SK-N-SH treated with all-trans-retinoic acid at 6 μM for 48 hours (cell line): ENCODE results near the gene RRAGB.
"Not testable (repeated sequence)": the region's sequence is repeated elsewhere in the genome, so short reads cannot be mapped to it uniquely, and the experiment has no call there.

ENCODE experiments used
- ARNTL ChIP-seq: fragments of 450-650 bp; formaldehyde crosslinking; IDR thresholded peaks from 2 replicates; pipeline ENCODE4 v1.5.0; 2020; ENCODE audit warnings: low read depth, mild to moderate bottlenecking, moderate library complexity, borderline replicate concordance
- GLIS3 ChIP-seq: fragments of 250-450 bp; sonication (Bioruptor Pico); IDR thresholded peaks from 2 replicates; pipeline ENCODE4 v1.5.0; 2020; ENCODE audit warnings: mild to moderate bottlenecking, moderate library complexity
- ISL1 ChIP-seq: fragments of 250-450 bp; sonication (Bioruptor Pico); IDR thresholded peaks from 2 replicates; pipeline ENCODE4 v2.1.2; 2022; ENCODE audit warnings: mild to moderate bottlenecking, moderate library complexity
- OSR1 ChIP-seq: fragments of 250-450 bp; sonication (Bioruptor Pico); IDR thresholded peaks from 2 replicates; pipeline ENCODE4 v1.8.0; 2022; ENCODE audit warnings: moderate library complexity, mild to moderate bottlenecking, inconsistent platforms
- PATZ1 ChIP-seq: fragments of 250-450 bp; sonication (Bioruptor Pico); IDR thresholded peaks from 2 replicates; pipeline ENCODE4 v1.8.0; 2020; ENCODE audit warnings: mild to moderate bottlenecking, moderate library complexity, borderline replicate concordance
- PPARA ChIP-seq: fragments of 250-450 bp; sonication (Bioruptor Pico); IDR thresholded peaks from 2 replicates; pipeline ENCODE4 v1.5.0; 2020; ENCODE audit warnings: mild to moderate bottlenecking, borderline replicate concordance
- RARB ChIP-seq: fragments of 250-450 bp; sonication (Bioruptor Pico); IDR thresholded peaks from 2 replicates; pipeline ENCODE4 v1.8.0; 2021; ENCODE audit warnings: mild to moderate bottlenecking, moderate library complexity
- TOX ChIP-seq: fragments of 250-450 bp; sonication (Bioruptor Pico); IDR thresholded peaks from 2 replicates; pipeline ENCODE4 v1.8.0; 2021; ENCODE audit warnings: mild to moderate bottlenecking, moderate library complexity, borderline replicate concordance
- TSHZ2 ChIP-seq: fragments of 250-450 bp; sonication (Bioruptor Pico); IDR thresholded peaks from 2 replicates; pipeline ENCODE4 v1.5.0; 2020; ENCODE audit warnings: mild to moderate bottlenecking, moderate library complexity
- ZC3H10 ChIP-seq: fragments of 250-450 bp; sonication (Bioruptor Pico); IDR thresholded peaks from 2 replicates; pipeline ENCODE4 v1.5.1; 2021; ENCODE audit warnings: mild to moderate bottlenecking, moderate library complexity
- ZFP30 ChIP-seq: fragments of 450-650 bp; formaldehyde crosslinking; IDR thresholded peaks from 2 replicates; pipeline ENCODE4 v1.5.0; 2022; ENCODE audit warnings: mild to moderate bottlenecking, moderate library complexity
- ZNF565 ChIP-seq: fragments of 450-650 bp; formaldehyde crosslinking; conservative IDR thresholded peaks from 2 replicates; pipeline ENCODE4 v1.5.0; 2020; ENCODE audit warnings: low read depth, mild to moderate bottlenecking, moderate library complexity
- ZNF70 ChIP-seq: fragments of 450-650 bp; formaldehyde crosslinking; IDR thresholded peaks from 2 replicates; pipeline ENCODE4 v1.5.0; 2020; ENCODE audit warnings: mild to moderate bottlenecking, moderate library complexity
- ZNF8 ChIP-seq: fragments of 450-650 bp; formaldehyde crosslinking; IDR thresholded peaks from 2 replicates; pipeline ENCODE4 v1.5.0; 2020; ENCODE audit warnings: mild to moderate bottlenecking, moderate library complexity

- TF ChIP-seq ISL1; TSHZ2 (CRISPR knock-in tag); RARB (CRISPR knock-in tag); OSR1; ZFP30 (CRISPR knock-in tag); ARNTL (CRISPR knock-in tag); GLIS3 (CRISPR knock-in tag); ZNF70 (CRISPR knock-in tag); ZNF565; PPARA (CRISPR knock-in tag); TOX; PATZ1 (CRISPR knock-in tag); ZC3H10 (CRISPR knock-in tag); ZNF8 (CRISPR knock-in tag): not testable (repeated sequence)
Observed at GRCh38 chrX:55774419-55774818, 56.9 kb downstream of the RRAGB start.
